Hair follicle dermal papilla cell (primary cell): ENCODE results near the gene SLC26A6. TPM values are rescaled to one million over a fixed set of nuclear protein-coding genes. Genes with fewer than 3 reads are reported as not detected.

Experiments used
- small RNA-seq: library from RNA; depleted of rRNA; stranded (forward); fragments of <200 nt; gene quantifications from one replicate; pipeline ENCODE3, GENCODE V24; 2012
- total RNA-seq: library from RNA; depleted of rRNA; stranded (reverse); fragments of >200 nt; gene quantifications from 2 replicates; pipeline ENCODE4 v1.2.3, GENCODE V29; 2012

Gene SLC26A6
- 25.3 and 35.4 TPM in 2 replicates for total RNA-seq

GRCh38 chr3:48635222-48636021, at the start of gene SLC26A6:
Gene SLC26A6, minus strand, starts transcription at chr3:48635461. Its CDS starts 68 bp downstream, at chr3:48635393.

GRCh38 chr3:48662753-48663488, 27.7 kb upstream of the SLC26A6 start, which contains the start of gene CELSR3:
Gene CELSR3, minus strand, starts transcription at chr3:48662886. Its CDS starts 252 bp downstream, at chr3:48662634.

GRCh38 chr3:48621461-48621869, 13.8 kb downstream of the SLC26A6 start, which contains the start of gene TMEM89:
Gene TMEM89, minus strand, starts transcription at chr3:48621769. Its CDS starts 13 bp downstream, at chr3:48621756.

GRCh38 chr3:48609088-48610005, 25.9 kb downstream of the SLC26A6 start, which contains the start of gene UQCRC1:
Gene UQCRC1, minus strand, starts transcription at chr3:48609646. Its CDS starts 26 bp downstream, at chr3:48609620.

GRCh38 chr3:48595075-48595525, 40.2 kb downstream of the SLC26A6 start, which contains the start of gene COL7A1:
Gene COL7A1, minus strand, starts transcription at chr3:48595329. Its CDS starts 170 bp downstream, at chr3:48595159.

Small RNA genes within 50 kb of the gene (small RNA-seq; reads per million reads assigned to genes)
- gene AC141002.1: not detected

Other genes with a start within 250 kb of the SLC26A6 start
- 15.4 and 21.1 TPM in 2 replicates for gene PLXNB1, start 205.4 kb downstream of the SLC26A6 start, total RNA-seq
- 8.0 and 10.6 TPM in 2 replicates for gene CCDC51, start 195.3 kb downstream of the SLC26A6 start, total RNA-seq
- 59.2 and 74.0 TPM in 2 replicates for gene TMA7, start 195.2 kb downstream of the SLC26A6 start, total RNA-seq
- 4.1 and 4.7 TPM in 2 replicates for gene ATRIP, start 188.7 kb downstream of the SLC26A6 start, total RNA-seq
- gene SHISA5, start 131.3 kb downstream of the SLC26A6 start, total RNA-seq: 116 TPM in 2 replicates
- gene PFKFB4, start 78.7 kb downstream of the SLC26A6 start, total RNA-seq: 12.8 and 15.7 TPM in 2 replicates
- 2.6 and 2.9 TPM in 2 replicates for gene UCN2, start 71.7 kb downstream of the SLC26A6 start, total RNA-seq
- 57.8 and 66.9 TPM in 2 replicates for gene COL7A1, start 40.1 kb downstream of the SLC26A6 start, total RNA-seq
- gene UQCRC1, start 25.8 kb downstream of the SLC26A6 start, total RNA-seq: 311 and 364 TPM in 2 replicates
- not detected in 2 replicates for gene TMEM89, start 13.7 kb downstream of the SLC26A6 start, total RNA-seq
- 1.3 and 1.6 TPM in 2 replicates for gene CELSR3, start 27.4 kb upstream of the SLC26A6 start, total RNA-seq
- gene NCKIPSD, start 50.5 kb upstream of the SLC26A6 start, total RNA-seq: 20.2 and 21.1 TPM in 2 replicates
- gene IP6K2, start 81.8 kb upstream of the SLC26A6 start, total RNA-seq: 38.5 and 43.7 TPM in 2 replicates
- 36.8 and 43.3 TPM in 2 replicates for gene PRKAR2A, start 212.4 kb upstream of the SLC26A6 start, total RNA-seq